H9 (cell line): ENCODE results near the gene CAPN12. TPM values are rescaled to one million over a fixed set of nuclear protein-coding genes. Genes with fewer than 3 reads are reported as not detected.

ENCODE experiments used
- DNase-seq: peaks from one replicate; pipeline ENCODE4 v3.0.0-alpha.2; 2017
- H2AFZ ChIP-seq: one replicate; pipeline ENCODE4 v1.6.1; 2013; ENCODE audit warnings: mild to moderate bottlenecking, low read length, control low read depth, moderate library complexity
- H2AK5ac ChIP-seq: 2 replicates; pipeline ENCODE4 v1.6.1; 2013; ENCODE audit warnings: low read length, control low read depth, mixed read lengths; ENCODE audit not compliant: insufficient read length
- H2BK120ac ChIP-seq: one replicate; pipeline ENCODE4 v1.6.1; 2013; ENCODE audit warnings: low read depth, mild to moderate bottlenecking, low read length, control low read depth, inconsistent platforms; ENCODE audit not compliant: poor library complexity, severe bottlenecking
- H2BK12ac ChIP-seq: 2 replicates; pipeline ENCODE4 v1.6.1; 2013; ENCODE audit warnings: low read length, control low read depth, mixed read lengths, low read depth; ENCODE audit not compliant: insufficient read length
- H2BK15ac ChIP-seq: 2 replicates; pipeline ENCODE4 v1.6.1; 2013; ENCODE audit warnings: low read depth, low read length, control low read depth
- H2BK20ac ChIP-seq: one replicate; pipeline ENCODE4 v1.6.1; 2013; ENCODE audit warnings: low read depth, mild to moderate bottlenecking, low read length, control low read depth, inconsistent platforms; ENCODE audit not compliant: poor library complexity, severe bottlenecking
- H2BK5ac ChIP-seq: 2 replicates; pipeline ENCODE4 v1.6.1; 2013; ENCODE audit warnings: low read length, control low read depth, mixed read lengths; ENCODE audit not compliant: insufficient read length
- H3K14ac ChIP-seq: 2 replicates; pipeline ENCODE4 v1.6.1; 2013; ENCODE audit warnings: low read length, control low read depth; ENCODE audit not compliant: insufficient read depth
- H3K18ac ChIP-seq: 2 replicates; pipeline ENCODE4 v1.6.1; 2013; ENCODE audit warnings: low read depth, mild to moderate bottlenecking, mixed read lengths, low read length, control low read depth; ENCODE audit not compliant: insufficient read length
- H3K23ac ChIP-seq: 2 replicates; pipeline ENCODE4 v1.6.1; 2013; ENCODE audit warnings: low read length, control low read depth, mixed read lengths, low read depth; ENCODE audit not compliant: insufficient read length
- H3K23me2 ChIP-seq: 2 replicates; pipeline ENCODE4 v1.6.1; 2013; ENCODE audit warnings: low read depth, mild to moderate bottlenecking, mixed read lengths, low read length, control low read depth; ENCODE audit not compliant: insufficient read length, poor library complexity, severe bottlenecking
- H3K27ac ChIP-seq: 2 replicates; pipeline ENCODE4 v1.5.1; 2013; ENCODE audit warnings: low read length, control low read depth, mixed read lengths, low read depth; ENCODE audit not compliant: insufficient read length
- H3K27me3 ChIP-seq: 2 replicates; pipeline ENCODE4 v1.6.1; 2013; ENCODE audit warnings: low read length, control low read depth, inconsistent platforms; ENCODE audit not compliant: insufficient read depth
- H3K4ac ChIP-seq: 2 replicates; pipeline ENCODE4 v1.6.1; 2013; ENCODE audit warnings: low read depth, mild to moderate bottlenecking, control low read depth, inconsistent platforms, low read length, moderate library complexity
- H3K4me1 ChIP-seq: 2 replicates; pipeline ENCODE4 v1.6.1; 2013; ENCODE audit warnings: low read length, control low read depth, inconsistent platforms; ENCODE audit not compliant: insufficient read depth
- H3K4me2 ChIP-seq: 2 replicates; pipeline ENCODE4 v1.6.1; 2013; ENCODE audit warnings: low read length, control low read depth, mixed read lengths; ENCODE audit not compliant: insufficient read length, insufficient read depth
- H3K56ac ChIP-seq: 2 replicates; pipeline ENCODE4 v1.6.1; 2013; ENCODE audit warnings: low read depth, mild to moderate bottlenecking, mixed read lengths, low read length, control low read depth; ENCODE audit not compliant: insufficient read length
- H3K79me1 ChIP-seq: 2 replicates; pipeline ENCODE4 v1.6.1; 2013; ENCODE audit warnings: low read depth, mild to moderate bottlenecking, moderate library complexity, low read length, control low read depth, inconsistent platforms; ENCODE audit not compliant: insufficient read depth, poor library complexity, severe bottlenecking
- H3K79me2 ChIP-seq: 2 replicates; pipeline ENCODE4 v1.6.1; 2013; ENCODE audit warnings: low read length, control low read depth, inconsistent platforms; ENCODE audit not compliant: insufficient read depth
- H3K9ac ChIP-seq: 2 replicates; pipeline ENCODE4 v1.6.1; 2013; ENCODE audit warnings: low read length, control low read depth, mixed read lengths; ENCODE audit not compliant: insufficient read length; ENCODE audit errors: extremely low read depth
- H3K9me3 ChIP-seq: one replicate; pipeline ENCODE4 v1.6.1; 2013; ENCODE audit warnings: low read depth, low read length, inconsistent platforms; ENCODE audit not compliant: control insufficient read depth
- H3T11ph ChIP-seq: one replicate; pipeline ENCODE4 v1.6.1; 2013; ENCODE audit warnings: mild to moderate bottlenecking, low read length, control low read depth, inconsistent platforms
- H4K20me1 ChIP-seq: one replicate; pipeline ENCODE4 v1.6.1; 2013; ENCODE audit not compliant: control insufficient read depth, insufficient read length, insufficient read depth
- H4K5ac ChIP-seq: 2 replicates; pipeline ENCODE4 v1.6.1; 2013; ENCODE audit warnings: low read depth, mild to moderate bottlenecking, mixed read lengths, low read length, control low read depth; ENCODE audit not compliant: insufficient read length
- H4K8ac ChIP-seq: replicated peaks from 2 replicates; pipeline ENCODE4 v1.6.1; 2013; ENCODE audit warnings: low read length, control low read depth, mixed read lengths, low read depth; ENCODE audit not compliant: insufficient read length
- H4K91ac ChIP-seq: 2 replicates; pipeline ENCODE4 v1.6.1; 2013; ENCODE audit warnings: low read depth, mild to moderate bottlenecking, moderate library complexity, mixed read lengths, low read length, control low read depth; ENCODE audit not compliant: insufficient read length
- H3K27ac Mint-ChIP-seq, 3 experiments: 2 replicates in 2 of 3; 3 replicates in 1 of 3; pipeline ENCODE4 v1.8.0; 2020 to 2021; ENCODE audit warnings: mixed read lengths in 3 of 3, mild to moderate bottlenecking in 1 of 3, moderate library complexity in 1 of 3
- H3K27me3 Mint-ChIP-seq: 2 replicates; pipeline ENCODE4 v1.8.0; 2021; ENCODE audit warnings: low read depth, mild to moderate bottlenecking, moderate library complexity, mixed read lengths
- H3K36me3 Mint-ChIP-seq, 3 experiments: 2 replicates in 2 of 3; 3 replicates in 1 of 3; pipeline ENCODE4 v1.8.0; 2020 to 2021; ENCODE audit warnings: low read depth in 3 of 3, mixed read lengths in 3 of 3; ENCODE audit not compliant: insufficient read depth in 1 of 3
- H3K4me1 Mint-ChIP-seq, 2 experiments: 2 replicates each; pipeline ENCODE4 v1.8.0; 2020; ENCODE audit warnings: mixed read lengths in 2 of 2
- H3K4me3 Mint-ChIP-seq, 2 experiments: 2 replicates in 1 of 2; 3 replicates in 1 of 2; pipeline ENCODE4 v1.8.0; 2020 to 2021; ENCODE audit warnings: mild to moderate bottlenecking in 2 of 2, mixed read lengths in 2 of 2, moderate library complexity in 1 of 2
- H3K9me3 Mint-ChIP-seq, 2 experiments: 2 replicates in 1 of 2; 3 replicates in 1 of 2; pipeline ENCODE4 v1.8.0; 2020; ENCODE audit warnings: mild to moderate bottlenecking in 2 of 2, mixed read lengths in 2 of 2, moderate library complexity in 1 of 2
- WGBS: extraction: QIAGEN DNeasy Blood & Tissue Kit; methylation state at CpG from one replicate; pipeline ENCODE4 v1.1.7; 2013; ENCODE audit warnings: missing lambda C conversion rate, low lambda C conversion rate, mixed read lengths; ENCODE audit not compliant: insufficient read length; ENCODE audit errors: extremely low coverage; 5-methylcytosine and 5-hydroxymethylcytosine counted together
- total RNA-seq: library from RNA; stranded (reverse); gene quantifications from 2 replicates; pipeline ENCODE4 v1.2.1, GENCODE V29; 2021
- TF ChIP-seq, protein P1 (sequence below): fragments of 200-600 bp; sonication (generic); conservative IDR thresholded peaks from 3 replicates; pipeline ENCODE4 v1.8.0; 2021; ENCODE audit warnings: antibody characterized with exemption, mild to moderate bottlenecking

CAPN12 gene
- total RNA-seq, 1 experiment from 2014 or later = 10.5 TPM

DNA sequence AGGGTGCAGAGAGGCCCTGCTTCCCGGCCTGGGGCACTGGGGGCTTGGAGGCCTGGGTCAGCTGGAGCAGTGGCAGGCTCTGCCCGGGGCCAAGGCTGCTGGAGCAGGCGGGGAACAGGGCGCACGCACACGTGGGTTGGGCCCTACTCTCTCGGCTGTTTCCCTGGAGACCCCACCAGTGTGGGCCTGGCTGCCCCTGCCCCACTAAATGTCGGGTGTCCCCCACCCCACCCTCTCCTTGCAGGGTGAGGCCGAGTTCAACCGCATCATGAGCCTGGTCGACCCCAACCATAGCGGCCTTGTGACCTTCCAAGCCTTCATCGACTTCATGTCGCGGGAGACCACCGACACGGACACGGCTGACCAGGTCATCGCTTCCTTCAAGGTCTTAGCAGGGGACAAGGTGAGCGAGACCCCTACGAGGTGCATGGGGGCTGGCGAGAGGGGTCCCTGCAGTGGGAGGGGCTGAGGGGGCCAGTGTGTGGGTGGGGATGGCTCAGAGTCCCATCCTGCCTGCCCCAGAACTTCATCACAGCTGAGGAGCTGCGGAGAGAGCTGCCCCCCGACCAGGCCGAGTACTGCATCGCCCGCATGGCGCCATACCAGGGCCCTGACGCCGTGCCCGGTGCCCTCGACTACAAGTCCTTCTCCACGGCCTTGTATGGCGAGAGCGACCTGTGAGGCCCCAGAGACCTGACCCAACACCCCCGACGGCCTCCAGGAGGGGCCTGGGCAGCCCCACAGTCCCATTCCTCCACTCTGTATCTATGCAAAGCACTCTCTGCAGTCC is 15.3 kb downstream of the CAPN12 start:
- no peak overlapping the region for H2BK15ac ChIP-seq
- H3K4me1 ChIP-seq = no peaks in the 10 kb centered on the region
- no peaks in the 10 kb centered on the region for H3K9me3 ChIP-seq
- no peak overlapping the region for H2AK5ac ChIP-seq
- no peak overlapping the region for H3K4ac ChIP-seq
- no peak overlapping the region for H3K56ac ChIP-seq
- no peak overlapping the region for H3K18ac ChIP-seq
- no peak overlapping the region for H4K8ac ChIP-seq
- DNase-seq = no peak
- H3K36me3 Mint-ChIP-seq = peaks cover 11 to 76% (median 73%) of the 10 kb centered on the region in 3 experiments; a peak in 6 of 7 replicates
- H3K27me3 Mint-ChIP-seq = no peaks in the 10 kb centered on the region
- no peak overlapping the region for H4K5ac ChIP-seq
- no peaks in the 10 kb centered on the region for H3K79me2 ChIP-seq
- H2BK20ac ChIP-seq = no peak overlapping the region
- no peaks in the 10 kb centered on the region; a peak in 1 of 5 replicates for H3K9me3 Mint-ChIP-seq
- H2BK5ac ChIP-seq = no peak overlapping the region
- no peaks in the 10 kb centered on the region for H3K27me3 ChIP-seq
- H3K27ac ChIP-seq = no peak overlapping the region
- H4K20me1 ChIP-seq = no peaks in the 10 kb centered on the region
- H3K27ac Mint-ChIP-seq = peak overlapping the region in 1 of 3 experiments; percentile 53; a peak in 2 of 7 replicates
- no peak overlapping the region for H3K4me3 Mint-ChIP-seq
- TF ChIP-seq, protein P1, sequence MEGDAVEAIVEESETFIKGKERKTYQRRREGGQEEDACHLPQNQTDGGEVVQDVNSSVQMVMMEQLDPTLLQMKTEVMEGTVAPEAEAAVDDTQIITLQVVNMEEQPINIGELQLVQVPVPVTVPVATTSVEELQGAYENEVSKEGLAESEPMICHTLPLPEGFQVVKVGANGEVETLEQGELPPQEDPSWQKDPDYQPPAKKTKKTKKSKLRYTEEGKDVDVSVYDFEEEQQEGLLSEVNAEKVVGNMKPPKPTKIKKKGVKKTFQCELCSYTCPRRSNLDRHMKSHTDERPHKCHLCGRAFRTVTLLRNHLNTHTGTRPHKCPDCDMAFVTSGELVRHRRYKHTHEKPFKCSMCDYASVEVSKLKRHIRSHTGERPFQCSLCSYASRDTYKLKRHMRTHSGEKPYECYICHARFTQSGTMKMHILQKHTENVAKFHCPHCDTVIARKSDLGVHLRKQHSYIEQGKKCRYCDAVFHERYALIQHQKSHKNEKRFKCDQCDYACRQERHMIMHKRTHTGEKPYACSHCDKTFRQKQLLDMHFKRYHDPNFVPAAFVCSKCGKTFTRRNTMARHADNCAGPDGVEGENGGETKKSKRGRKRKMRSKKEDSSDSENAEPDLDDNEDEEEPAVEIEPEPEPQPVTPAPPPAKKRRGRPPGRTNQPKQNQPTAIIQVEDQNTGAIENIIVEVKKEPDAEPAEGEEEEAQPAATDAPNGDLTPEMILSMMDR = no peak
- no peak overlapping the region for H3K9ac ChIP-seq
- no peak overlapping the region for H3T11ph ChIP-seq
- H3K4me2 ChIP-seq = no peak overlapping the region
- no peak overlapping the region for H2BK120ac ChIP-seq
- no peak overlapping the region for H3K14ac ChIP-seq
- no peak overlapping the region for H2AFZ ChIP-seq
- no peaks in the 10 kb centered on the region for H3K79me1 ChIP-seq
- H4K91ac ChIP-seq = no peak overlapping the region
- H3K23ac ChIP-seq = no peak overlapping the region
- no CpG with 5 or more reads among the region's 37 CpGs for WGBS
- peaks cover 2 to 5% of the 10 kb centered on the region in 2 experiments for H3K4me1 Mint-ChIP-seq
- no peak overlapping the region for H2BK12ac ChIP-seq
- H3K23me2 ChIP-seq = no peaks in the 10 kb centered on the region
